ENCODE data around the gene ZDHHC12. TPM values are rescaled to one million over a fixed set of nuclear protein-coding genes. Genes with fewer than 3 reads are reported as not detected.

Gene ZDHHC12
- polyA plus RNA-seq, 2 of the 4 experiments (the other 2 are of a cell fraction) = 37.6 to 75.7 TPM

- WGBS (ENCODE audit: missing lambda C conversion rate) = 19% methylated on average over 17 of the region's 93 CpGs
- FAIRE-seq (no peak), ATAC-seq (peak; percentile 68 to 81), DNase-seq (ENCODE audit: low read depth in 1 of 2, low spot score in 1 of 2) (peak; percentile 94)
- Histone ChIP-seq H3K4me1 (peaks cover 50% of the 10 kb centered on the region), H3K27ac (peak within 1 kb of the TSS; percentile 97 to 100), H3K4me2 (peak within 1 kb of the TSS; percentile 92), H3K9me3 (no peaks in the 10 kb centered on the region), H3K4me3 (peak within 1 kb of the TSS; percentile 100)
- POLR2A ChIA-PET = interaction anchor here (0.9 to 2.5 kb wide), 6 partner anchors 11 to 136 kb away, joined by 3 to 13 read pairs (median 4); partner anchors contain the start of genes DYNC2I2, PKN3, SPTAN1 and ZDHHC12
- CTCF ChIA-PET = interaction anchor here (1.5 to 1.9 kb wide), 3 partner anchors 13 to 53 kb away, joined by 3 to 8 read pairs (median 8); partner anchors contain the start of gene PKN3
- peak; percentile 74 for TF ChIP-seq USF2 (IDR thresholded peaks at IDR 0.05)
- TF ChIP-seq HES2 (IDR thresholded peaks at IDR 0.05) = no peak
- TF ChIP-seq BHLHE40 (IDR thresholded peaks at IDR 0.05; ENCODE audit: low read depth, low read length) = no peak
- no peak for TF ChIP-seq RAD21 (conservative IDR thresholded peaks at IDR 0.05 in 1 of 2, IDR thresholded peaks at IDR 0.05 in 1 of 2)
- TF ChIP-seq ELK1 (IDR thresholded peaks at IDR 0.05; ENCODE audit: low read depth, low read length) = no peak
- peak; percentile 88 for TF ChIP-seq MAX (IDR thresholded peaks at IDR 0.05)
- no peak for TF ChIP-seq CBX2 (IDR thresholded peaks at IDR 0.05; ENCODE audit: borderline replicate concordance, low read depth)
- no peak for TF ChIP-seq HDAC2 (IDR thresholded peaks at IDR 0.05)
- TF ChIP-seq NPAS2 (CRISPR knock-in tag; IDR thresholded peaks at IDR 0.05; ENCODE audit: borderline replicate concordance) = no peak
- peak; percentile 68; the same call in 1 of the 2 replicates for TF ChIP-seq ATOH8 (CRISPR knock-in tag; IDR thresholded peaks at IDR 0.05; ENCODE audit: low read depth)
- TF ChIP-seq EHF (CRISPR knock-in tag; IDR thresholded peaks at IDR 0.05) = peak; percentile 73; the same call in 1 of the 2 replicates
- TF ChIP-seq BCL3 (IDR thresholded peaks at IDR 0.05) = no peak; the same call in 2 of the 3 replicates
- no peak for TF ChIP-seq ZC3H11A (IDR thresholded peaks at IDR 0.05)
- TF ChIP-seq JUN (IDR thresholded peaks at IDR 0.05) = peak in 1 of 2 experiments; percentile 84; a peak in 2 of 5 replicates
- peak; percentile 31; the same call in 1 of the 2 replicates for TF ChIP-seq PHF8 (IDR thresholded peaks at IDR 0.05; ENCODE audit: borderline replicate concordance, low read depth)
- TF ChIP-seq CHD4 (IDR thresholded peaks at IDR 0.05; ENCODE audit: borderline replicate concordance) = no peak
- TF ChIP-seq KDM5A (IDR thresholded peaks at IDR 0.05) = no peak
- TF ChIP-seq PBX3 (IDR thresholded peaks at IDR 0.05) = 0 out of 2 replicates have a peak, but pooled peaks have one; percentile 33
- TF ChIP-seq KDM1A (IDR thresholded peaks at IDR 0.05; ENCODE audit: low read depth) = no peak
- no peak for TF ChIP-seq TP53 (CRISPR knock-in tag; IDR thresholded peaks at IDR 0.05)
- TF ChIP-seq MAFK (IDR thresholded peaks at IDR 0.05; ENCODE audit: partially characterized antibody) = no peak
- TF ChIP-seq TFCP2L1 (CRISPR knock-in tag; IDR thresholded peaks at IDR 0.05) = peak; percentile 86; the same call in 1 of the 2 replicates
- TF ChIP-seq ZSCAN20 (CRISPR knock-in tag; IDR thresholded peaks at IDR 0.05) = no peak
- no peak for TF ChIP-seq RARB (CRISPR knock-in tag; IDR thresholded peaks at IDR 0.05)
- TF ChIP-seq CBX8 (IDR thresholded peaks at IDR 0.05) = no peak
- TF ChIP-seq ZNF302 (CRISPR knock-in tag; IDR thresholded peaks at IDR 0.05) = no peak
- no peak for TF ChIP-seq CHD2 (IDR thresholded peaks at IDR 0.05; ENCODE audit: low read length, partially characterized antibody)
- no peak for TF ChIP-seq NR3C1 (IDR thresholded peaks at IDR 0.05)
- TF ChIP-seq E2F6 (IDR thresholded peaks at IDR 0.05; ENCODE audit: borderline replicate concordance, low read depth) = peak; percentile 86
- TF ChIP-seq HOXB5 (CRISPR knock-in tag; IDR thresholded peaks at IDR 0.05) = 0 out of 2 replicates have a peak, but pooled peaks have one; percentile 52
- no peak for TF ChIP-seq HOXA7 (CRISPR knock-in tag; IDR thresholded peaks at IDR 0.05)
- TF ChIP-seq POLR2A (IDR thresholded peaks at IDR 0.05; ENCODE audit: low read length) = peak; percentile 71
- TF ChIP-seq FOXS1 (CRISPR knock-in tag; IDR thresholded peaks at IDR 0.05) = peak; percentile 56; the same call in 1 of the 2 replicates
- TF ChIP-seq MAZ (IDR thresholded peaks at IDR 0.05; ENCODE audit: borderline replicate concordance, low read depth, low read length) = 0 out of 2 replicates have a peak, but pooled peaks have one; percentile 55
- TF ChIP-seq EP300 (IDR thresholded peaks at IDR 0.05) = no peak
- no peak for TF ChIP-seq NFE2L2 (conservative IDR thresholded peaks at IDR 0.05; ENCODE audit: low read length)
Measured at GRCh38 chr9:128688501-128689292, 35.2 kb downstream of the ZDHHC12 start, which contains the start of gene SET. Gene SET (plus strand): TSS chr9:128689222. CDS start chr9:128689583, 361 bp downstream.
